ENCODE measurements around the gene ADGRV1. TPM values are rescaled to one million over a fixed set of nuclear protein-coding genes. Genes with fewer than 3 reads are reported as not detected.

The ADGRV1 gene
- total RNA-seq, 1 donor from 2014 or later: 0.69 TPM

DNA sequence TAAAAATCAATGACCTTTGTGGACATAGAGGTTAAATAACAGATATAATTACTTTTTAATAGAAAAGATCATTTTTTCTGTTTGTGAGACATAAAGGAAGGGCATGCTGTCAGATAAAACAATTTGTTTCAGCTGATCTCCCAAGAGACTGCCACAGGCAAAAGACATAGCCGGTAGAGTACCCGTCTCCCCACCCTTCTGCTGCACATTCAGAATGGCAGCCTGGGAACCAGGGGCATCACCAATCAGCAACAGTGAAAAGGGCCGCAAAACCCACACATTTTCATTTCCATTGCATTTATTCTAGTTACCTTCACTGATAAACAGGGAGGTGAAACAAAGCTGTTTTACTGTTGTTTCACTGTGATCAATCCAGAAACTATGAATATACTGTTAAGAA is 466.9 kb downstream of the ADGRV1 start:
- DNase-seq (ENCODE audit: low read depth): no peak
- TF ChIP-seq, protein P1, sequence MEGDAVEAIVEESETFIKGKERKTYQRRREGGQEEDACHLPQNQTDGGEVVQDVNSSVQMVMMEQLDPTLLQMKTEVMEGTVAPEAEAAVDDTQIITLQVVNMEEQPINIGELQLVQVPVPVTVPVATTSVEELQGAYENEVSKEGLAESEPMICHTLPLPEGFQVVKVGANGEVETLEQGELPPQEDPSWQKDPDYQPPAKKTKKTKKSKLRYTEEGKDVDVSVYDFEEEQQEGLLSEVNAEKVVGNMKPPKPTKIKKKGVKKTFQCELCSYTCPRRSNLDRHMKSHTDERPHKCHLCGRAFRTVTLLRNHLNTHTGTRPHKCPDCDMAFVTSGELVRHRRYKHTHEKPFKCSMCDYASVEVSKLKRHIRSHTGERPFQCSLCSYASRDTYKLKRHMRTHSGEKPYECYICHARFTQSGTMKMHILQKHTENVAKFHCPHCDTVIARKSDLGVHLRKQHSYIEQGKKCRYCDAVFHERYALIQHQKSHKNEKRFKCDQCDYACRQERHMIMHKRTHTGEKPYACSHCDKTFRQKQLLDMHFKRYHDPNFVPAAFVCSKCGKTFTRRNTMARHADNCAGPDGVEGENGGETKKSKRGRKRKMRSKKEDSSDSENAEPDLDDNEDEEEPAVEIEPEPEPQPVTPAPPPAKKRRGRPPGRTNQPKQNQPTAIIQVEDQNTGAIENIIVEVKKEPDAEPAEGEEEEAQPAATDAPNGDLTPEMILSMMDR (conservative IDR thresholded peaks at IDR 0.05; ENCODE audit: low read depth, low read length): no peak
- H3K4me3 ChIP-seq (ENCODE audit: low read depth, low read length): no peak overlapping the region

DNA sequence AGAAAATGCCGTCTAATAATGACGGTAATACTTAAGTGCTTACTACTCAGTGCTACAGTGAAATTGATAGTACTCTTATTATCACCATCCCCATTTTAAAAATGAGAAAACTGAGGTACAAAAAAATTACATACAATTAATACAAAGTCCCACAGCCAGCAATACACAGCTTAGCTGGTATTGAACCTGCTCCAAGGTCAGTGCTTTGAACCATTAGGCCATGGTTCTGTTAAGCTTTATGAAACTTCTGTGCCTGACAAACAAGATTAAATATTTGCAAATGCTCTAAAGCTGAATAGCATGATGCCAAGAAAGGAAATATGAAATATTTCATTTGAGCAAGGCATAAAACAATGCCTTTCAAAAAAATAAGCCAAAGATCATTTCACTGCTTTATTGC is 467.4 kb downstream of the ADGRV1 start:
- DNase-seq (ENCODE audit: low read depth): no peak
- H3K4me3 ChIP-seq (ENCODE audit: low read depth, low read length): no peak overlapping the region
- TF ChIP-seq, protein P1 (conservative IDR thresholded peaks at IDR 0.05; ENCODE audit: low read depth, low read length): no peak

- H3K4me3 ChIP-seq (ENCODE audit: low read depth, low read length): no peak overlapping the region
- DNase-seq (ENCODE audit: low read depth): no peak
- TF ChIP-seq, protein P1 (conservative IDR thresholded peaks at IDR 0.05; ENCODE audit: low read depth, low read length): no peak
These were observed 467.9 kb downstream of the ADGRV1 start for GRCh38 chr5:91026466-91026865.

GRCh38 chr5:91027405-91028139 is 469.0 kb downstream of the ADGRV1 start:
- no peak for DNase-seq (ENCODE audit: low read depth)
- TF ChIP-seq, protein P1 (conservative IDR thresholded peaks at IDR 0.05; ENCODE audit: low read depth, low read length): no peak
- no peak overlapping the region for H3K4me3 ChIP-seq (ENCODE audit: low read depth, low read length)

DNA sequence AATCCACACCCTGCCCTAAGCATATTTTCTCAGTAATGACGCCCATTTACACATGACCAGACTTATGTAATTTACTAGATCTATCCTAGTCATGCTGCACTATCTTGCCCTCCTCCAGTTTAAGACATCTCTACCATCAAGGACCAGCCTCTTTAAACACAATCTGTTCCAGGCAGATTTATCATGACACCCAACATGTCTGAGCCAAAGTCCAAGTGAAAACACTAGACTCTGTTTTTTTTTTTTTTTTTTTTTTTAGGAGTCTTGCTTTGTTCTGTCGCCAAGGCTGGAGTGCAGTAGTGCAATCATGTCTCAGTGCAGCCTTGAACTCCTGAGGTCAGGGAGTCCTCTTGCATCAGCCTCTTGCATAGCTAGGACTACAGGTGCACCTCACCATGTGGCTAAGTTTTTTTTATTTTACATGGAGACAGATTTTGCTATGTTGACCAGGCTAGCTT is 469.9 kb downstream of the ADGRV1 start:
- DNase-seq (ENCODE audit: low read depth): no peak

DNA sequence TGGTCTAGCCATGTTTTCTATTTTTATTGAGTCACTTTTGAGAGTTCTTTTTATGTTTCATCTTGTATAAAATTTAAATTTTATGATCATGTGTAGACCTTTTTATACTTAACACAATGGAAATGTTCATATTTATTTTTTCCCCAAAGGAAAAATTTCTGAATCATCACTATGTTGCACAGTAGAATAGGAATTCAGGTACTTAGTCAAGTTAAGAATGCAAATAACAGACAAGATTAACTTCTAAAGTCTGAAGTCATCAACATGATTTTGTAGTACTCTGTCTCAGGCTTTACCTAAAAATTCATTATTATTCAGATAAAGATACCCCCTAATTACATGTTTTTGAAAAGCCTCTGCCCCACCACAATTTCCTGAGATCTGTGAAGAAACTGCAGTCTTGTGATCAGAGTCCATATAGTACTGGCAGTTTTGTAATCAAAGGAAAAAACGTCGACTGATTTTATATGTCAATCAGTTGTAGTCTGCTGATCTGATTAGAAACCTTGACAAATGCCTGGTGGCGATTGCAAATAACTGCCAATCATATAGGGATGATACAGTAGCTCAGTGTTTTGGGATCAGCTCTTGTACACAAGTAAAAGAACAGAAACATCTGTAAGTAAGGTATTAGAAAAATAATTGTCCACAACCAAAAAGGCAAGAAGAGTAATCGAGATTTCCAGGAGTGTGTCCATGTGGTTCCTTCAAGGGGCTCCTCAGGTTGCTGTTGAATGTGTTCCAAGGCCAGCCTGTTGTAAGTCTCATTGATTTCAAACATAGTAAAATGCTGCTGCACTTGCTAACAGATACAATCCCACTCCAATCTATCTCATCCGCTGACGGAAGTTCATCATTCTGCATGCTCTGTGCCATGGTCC is 472.2 kb downstream of the ADGRV1 start:
- TF ChIP-seq, protein P1 (conservative IDR thresholded peaks at IDR 0.05; ENCODE audit: low read depth, low read length): no peak
- H3K4me3 ChIP-seq (ENCODE audit: low read depth, low read length): no peak overlapping the region
- no peak for DNase-seq (ENCODE audit: low read depth)

More for the DNA sequence above, 469.9 kb downstream of the ADGRV1 start:
- TF ChIP-seq, protein P1 (conservative IDR thresholded peaks at IDR 0.05; ENCODE audit: low read depth, low read length): no peak
- no peak overlapping the region for H3K4me3 ChIP-seq (ENCODE audit: low read depth, low read length)
